ENCODE measurements around the gene MROH8. TPM values are rescaled to one million over a fixed set of nuclear protein-coding genes. Genes with fewer than 3 reads are reported as not detected.

MROH8 gene
- polyA plus RNA-seq, 1 donor (not counting 4 experiments of a cell fraction or from before 2014, with no cell fraction given), result 0.39 TPM

DNA sequence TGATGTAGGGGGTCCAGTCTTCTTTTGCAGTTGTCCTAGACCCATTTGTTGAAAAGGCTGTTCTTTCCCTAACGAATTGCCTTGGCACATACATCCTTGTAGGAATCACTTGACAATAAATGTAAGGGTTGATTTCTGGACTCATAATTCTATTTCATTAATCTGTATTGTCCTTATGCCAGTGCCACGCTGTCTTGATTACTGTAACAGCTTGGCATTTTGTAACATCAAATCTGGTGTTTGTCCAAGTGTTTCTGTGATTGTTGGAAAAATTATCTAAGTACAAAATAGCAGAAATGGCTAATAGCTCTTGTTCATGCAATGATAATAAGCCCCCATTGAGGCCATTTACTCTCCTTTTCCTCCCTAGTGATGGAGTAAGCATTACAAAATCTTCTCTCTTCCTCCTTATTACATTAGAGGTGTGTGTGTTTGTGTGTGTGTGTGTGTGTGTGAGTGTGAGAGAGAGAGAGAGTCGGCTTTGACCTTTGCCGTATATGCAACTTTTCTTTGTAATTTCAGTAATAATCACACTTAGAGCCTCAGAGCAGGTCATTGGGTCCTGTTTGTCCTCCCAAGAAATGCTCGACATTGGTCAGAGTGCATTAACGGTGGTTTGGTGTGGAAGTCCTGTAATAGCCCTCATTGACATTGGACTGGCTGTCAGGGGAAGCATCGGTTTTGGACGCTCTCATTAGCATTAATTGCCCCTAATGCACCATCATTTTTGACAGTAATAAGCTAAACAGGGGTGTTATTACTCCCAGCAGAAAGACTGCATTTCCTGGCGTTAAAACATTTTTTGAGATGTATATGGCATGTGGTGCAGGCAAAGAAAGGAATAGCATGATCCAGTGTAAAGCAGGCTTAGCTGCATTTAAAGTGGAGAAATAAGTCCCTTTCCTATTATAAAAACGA is 40.7 kb upstream of the MROH8 start:
- Histone ChIP-seq H3K27ac (ENCODE audit: control insufficient read depth, insufficient read depth, low read length) (no peak overlapping the region), H3K79me2 (ENCODE audit: control insufficient read depth, insufficient read depth, low read length) (peaks cover 3% of the 10 kb centered on the region), H3K9me3 (ENCODE audit: control insufficient read depth, low read depth, low read length) (no peaks in the 10 kb centered on the region), H3K4me2 (ENCODE audit: control insufficient read depth, extremely low read depth, insufficient read depth, low read depth, low read length) (no peak overlapping the region), H3K9me1 (ENCODE audit: control insufficient read depth, extremely low read depth, insufficient read depth, low read length) (no peaks in the 10 kb centered on the region), H3K27me3 (ENCODE audit: control insufficient read depth, extremely low read depth, insufficient read depth, low read length) (no peaks in the 10 kb centered on the region), H3K36me3 (ENCODE audit: control insufficient read depth in 2 of 2, extremely low read depth in 1 of 2, insufficient read depth in 2 of 2, low read length in 2 of 2) (peaks cover 13 to 29% of the 10 kb centered on the region in 2 experiments), H3K4me1 (ENCODE audit: control insufficient read depth, extremely low read depth, insufficient read depth, low read length) (no peaks in the 10 kb centered on the region), H4K20me1 (ENCODE audit: control insufficient read depth, extremely low read depth, insufficient read depth, low read length) (no peaks in the 10 kb centered on the region), H2AFZ (ENCODE audit: control insufficient read depth, low read length) (no peak overlapping the region), H3K9ac (ENCODE audit: control insufficient read depth, extremely low read depth, insufficient read depth, low read length) (no peak overlapping the region), H3K4me3 (ENCODE audit: control insufficient read depth in 2 of 3, extremely low read depth in 1 of 3, insufficient read depth in 2 of 3, low read depth in 1 of 3, low read length in 3 of 3) (no peak overlapping the region)
- FAIRE-seq (no peak), DNase-seq (ENCODE audit: low read depth, low spot score) (no peak)
- TF ChIP-seq CTCF (optimal IDR thresholded peaks at IDR 0.05 in 1 of 3, IDR thresholded peaks at IDR 0.05 in 1 of 3, conservative IDR thresholded peaks at IDR 0.05 in 1 of 3; ENCODE audit: extremely low read depth in 1 of 3, insufficient read depth in 2 of 3, low read length in 3 of 3) (no peak), EZH2 (IDR thresholded peaks at IDR 0.05; ENCODE audit: low read length) (no peak)
- dilution Hi-C loops (cut with MboI; ENCODE audit: extremely low pct_ligation_motif_present, low sequenced_read_pairs), result no loop called here

DNA sequence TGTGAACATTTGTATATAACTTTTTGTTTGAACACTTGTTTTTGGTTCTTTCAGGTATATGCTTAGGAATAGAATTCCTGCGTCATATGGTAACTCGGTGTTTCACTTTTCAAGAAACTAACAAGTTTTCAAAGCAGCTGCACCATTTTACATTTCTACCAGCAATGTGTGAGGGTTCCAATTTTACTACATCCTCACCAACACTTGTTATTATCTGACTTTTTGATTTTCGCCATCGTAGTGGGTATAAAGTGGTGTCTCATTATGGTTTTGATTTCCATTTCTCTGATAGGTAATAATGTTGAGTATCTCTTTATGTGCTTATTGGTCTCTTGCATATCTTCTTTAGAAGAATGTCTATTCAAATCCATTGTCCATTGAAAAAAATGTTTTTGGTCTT is 39.6 kb upstream of the MROH8 start:
- dilution Hi-C loops (cut with MboI; ENCODE audit: extremely low pct_ligation_motif_present, low sequenced_read_pairs), result no loop called here
- Histone ChIP-seq H2AFZ (ENCODE audit: control insufficient read depth, low read length) (no peak overlapping the region), H3K27ac (ENCODE audit: control insufficient read depth, insufficient read depth, low read length) (no peak overlapping the region), H3K9me3 (ENCODE audit: control insufficient read depth, low read depth, low read length) (no peaks in the 10 kb centered on the region), H3K36me3 (ENCODE audit: control insufficient read depth in 2 of 2, extremely low read depth in 1 of 2, insufficient read depth in 2 of 2, low read length in 2 of 2) (peaks cover 8 to 21% of the 10 kb centered on the region in 2 experiments), H3K27me3 (ENCODE audit: control insufficient read depth, extremely low read depth, insufficient read depth, low read length) (no peaks in the 10 kb centered on the region), H3K4me1 (ENCODE audit: control insufficient read depth, extremely low read depth, insufficient read depth, low read length) (no peaks in the 10 kb centered on the region), H3K4me2 (ENCODE audit: control insufficient read depth, extremely low read depth, insufficient read depth, low read depth, low read length) (no peak overlapping the region), H4K20me1 (ENCODE audit: control insufficient read depth, extremely low read depth, insufficient read depth, low read length) (no peaks in the 10 kb centered on the region), H3K79me2 (ENCODE audit: control insufficient read depth, insufficient read depth, low read length) (peaks cover 3% of the 10 kb centered on the region), H3K4me3 (ENCODE audit: control insufficient read depth in 2 of 3, extremely low read depth in 1 of 3, insufficient read depth in 2 of 3, low read depth in 1 of 3, low read length in 3 of 3) (no peak overlapping the region), H3K9me1 (ENCODE audit: control insufficient read depth, extremely low read depth, insufficient read depth, low read length) (no peaks in the 10 kb centered on the region), H3K9ac (ENCODE audit: control insufficient read depth, extremely low read depth, insufficient read depth, low read length) (no peak overlapping the region)
- TF ChIP-seq EZH2 (IDR thresholded peaks at IDR 0.05; ENCODE audit: low read length), result no peak
- TF ChIP-seq CTCF (optimal IDR thresholded peaks at IDR 0.05 in 1 of 3, IDR thresholded peaks at IDR 0.05 in 1 of 3, conservative IDR thresholded peaks at IDR 0.05 in 1 of 3; ENCODE audit: extremely low read depth in 1 of 3, insufficient read depth in 2 of 3, low read length in 3 of 3), result no peak
- no peak for FAIRE-seq
- no peak for DNase-seq (ENCODE audit: low read depth, low spot score)

Data from keratinocyte (primary cell).